HFF-Myc (cell line): ENCODE data around the gene GPLD1.

Experiments
- DNase-seq: peaks from one replicate; pipeline ENCODE4 v3.0.0-alpha.2; 2011; ENCODE audit warnings: low read depth; ENCODE audit errors: extremely low read depth
- H3K4me3 ChIP-seq: replicated peaks from 2 replicates; pipeline ENCODE4 v1.5.1; 2011; ENCODE audit warnings: low read depth, mild to moderate bottlenecking, control low read depth, low read length
- CTCF ChIP-seq: IDR thresholded peaks from 2 replicates; pipeline ENCODE4 v1.5.1; 2012; ENCODE audit warnings: mild to moderate bottlenecking, low read depth, low read length, control low read depth; ENCODE audit errors: missing control alignments

Gene GPLD1

GRCh38 chr6:24446670-24447069 lies 42.7 kb downstream of the GPLD1 start:
- no peak for DNase-seq
- H3K4me3 ChIP-seq: no peak overlapping the region
- no peak for TF ChIP-seq CTCF

GRCh38 chr6:24445704-24446103 lies 43.7 kb downstream of the GPLD1 start:
- DNase-seq: no peak
- H3K4me3 ChIP-seq: no peak overlapping the region
- no peak for TF ChIP-seq CTCF

DNA sequence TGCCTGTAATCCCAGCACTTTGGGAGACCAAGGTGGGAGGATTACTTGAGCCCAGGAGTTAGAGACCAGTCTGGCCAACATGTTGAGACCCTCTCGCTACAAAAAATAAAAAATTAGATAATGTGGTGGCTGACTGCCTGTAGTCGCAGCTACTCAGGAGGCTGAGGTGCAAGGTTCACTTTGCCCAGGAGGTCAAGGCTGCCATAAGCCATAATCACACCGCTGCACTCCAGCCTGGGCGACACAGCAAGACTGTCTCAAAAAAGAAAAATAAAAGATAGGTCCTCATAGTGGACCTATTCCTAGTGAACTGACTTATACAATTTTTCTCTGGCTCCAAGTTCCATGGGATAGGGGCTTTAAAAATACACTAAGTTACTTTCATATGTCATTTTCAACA lies 44.8 kb downstream of the GPLD1 start:
- TF ChIP-seq CTCF: no peak
- DNase-seq: no peak
- H3K4me3 ChIP-seq: no peak overlapping the region

GRCh38 chr6:24441599-24441904 lies 47.8 kb downstream of the GPLD1 start:
- H3K4me3 ChIP-seq: no peak overlapping the region
- no peak for DNase-seq
- TF ChIP-seq CTCF: no peak

DNA sequence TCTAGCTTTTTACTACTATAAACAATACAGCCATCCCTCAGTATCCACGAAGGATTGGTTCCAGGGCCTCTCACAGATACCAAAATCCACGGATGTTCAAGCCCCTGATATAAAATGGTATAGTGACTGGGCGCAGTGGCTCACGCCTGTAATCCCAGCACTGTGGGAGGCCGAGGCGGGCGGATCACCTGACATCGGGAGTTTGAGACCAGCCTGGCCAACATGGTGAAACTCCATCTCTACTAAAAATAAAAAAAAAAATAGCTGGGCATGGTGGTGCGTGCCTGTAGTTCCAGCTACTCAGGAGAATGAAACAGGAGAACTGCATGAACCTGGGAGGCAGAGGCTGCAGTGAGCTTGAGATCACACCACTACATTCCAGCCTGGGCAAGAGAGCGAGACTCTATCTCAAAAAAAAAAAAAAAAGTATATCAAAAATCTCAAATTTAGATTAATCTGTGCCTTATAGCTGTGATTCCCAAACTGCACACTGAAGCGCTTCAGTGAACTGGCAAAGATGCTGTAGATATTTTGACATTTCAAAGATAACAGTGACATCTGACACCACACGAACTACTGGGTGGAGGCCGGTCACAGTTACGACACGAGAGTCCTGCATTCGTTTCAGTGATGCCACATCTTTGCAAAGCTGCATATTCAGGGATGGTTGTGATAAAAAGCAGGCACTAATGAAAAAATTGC lies 48.3 kb downstream of the GPLD1 start:
- TF ChIP-seq CTCF: no peak
- H3K4me3 ChIP-seq: no peak overlapping the region

GRCh38 chr6:24439858-24440539 lies 49.4 kb downstream of the GPLD1 start:
- no peak for TF ChIP-seq CTCF
- DNase-seq: no peak
- H3K4me3 ChIP-seq: no peak overlapping the region

More for the DNA sequence above, 48.3 kb downstream of the GPLD1 start:
- no peak for DNase-seq
